ENCODE measurements around the gene CACNA2D3.

GRCh38 chr3:54243056-54243931 is 120.9 kb downstream of the CACNA2D3 start:
- no peak for TF ChIP-seq POLR2AphosphoS5 (IDR thresholded peaks at IDR 0.05; ENCODE audit: low read depth, low read length)
- no peak for TF ChIP-seq POLR2A (IDR thresholded peaks at IDR 0.05; ENCODE audit: low read depth, low read length)

All from GM12891 (cell line).